ENCODE data around the gene SPATA18.

- no peak for TF ChIP-seq CTCF (IDR thresholded peaks at IDR 0.05)
- TF ChIP-seq POLR2A (IDR thresholded peaks at IDR 0.05): no peak
Observed at GRCh38 chr4:52015366-52015765, 35.7 kb upstream of the SPATA18 start.

All from thyroid gland (tissue), 4 donors.